Activated CD4-positive, alpha-beta T cell treated with anti-CD3 and anti-CD28 coated beads, Interleukin-2, amount 50 U/mL, for 4 hours (primary cell): Measurements from ENCODE around the gene TCP1.
"Not testable (repeated sequence)": the region's sequence is repeated elsewhere in the genome, so short reads cannot be mapped to it uniquely, and the experiment has no call there.

Experiments
- DNase-seq, 2 experiments: peaks; one replicate each; pipeline ENCODE4 v3.0.0-alpha.2; 2020

Gene TCP1

GRCh38 chr6:159816775-159817174 lies 27.4 kb upstream of the TCP1 start:
- not testable (repeated sequence) for DNase-seq

GRCh38 chr6:159815410-159815809 lies 26.0 kb upstream of the TCP1 start:
- no peak for DNase-seq

GRCh38 chr6:159813781-159814180 lies 24.4 kb upstream of the TCP1 start:
- no peak for DNase-seq

GRCh38 chr6:159809149-159809548 lies 19.7 kb upstream of the TCP1 start:
- DNase-seq: no peak

GRCh38 chr6:159808647-159809046 lies 19.2 kb upstream of the TCP1 start:
- no peak for DNase-seq

- DNase-seq: no peak
Observed at GRCh38 chr6:159807150-159807858, 17.9 kb upstream of the TCP1 start.

GRCh38 chr6:159806021-159806458 lies 16.6 kb upstream of the TCP1 start:
- DNase-seq: no peak

- DNase-seq: no peak
Observed at GRCh38 chr6:159805440-159806020, 16.1 kb upstream of the TCP1 start.

GRCh38 chr6:159804504-159804903 lies 15.1 kb upstream of the TCP1 start:
- no peak for DNase-seq

- no peak for DNase-seq
Observed at GRCh38 chr6:159801935-159802334, 12.5 kb upstream of the TCP1 start.

- DNase-seq: no peak
Observed at GRCh38 chr6:159800141-159800865, 10.9 kb upstream of the TCP1 start, which contains the start of gene PNLDC1. PNLDC1 (plus strand) TSS chr6:159800276; CDS start chr6:159800308, 32 bp downstream.

GRCh38 chr6:159797554-159797953 lies 8.2 kb upstream of the TCP1 start:
- no peak for DNase-seq

- not testable (repeated sequence) for DNase-seq
Observed at GRCh38 chr6:159794976-159795375, 5.6 kb upstream of the TCP1 start.

GRCh38 chr6:159790956-159791598 lies 1.7 kb upstream of the TCP1 start:
- peak in 1 of 2 experiments; percentile 4 for DNase-seq

- DNase-seq: peak; percentile 79 to 82
Observed at GRCh38 chr6:159790149-159790955, 950 bp upstream of the TCP1 start, which contains the start of gene MRPL18. MRPL18 (plus strand) TSS chr6:159790467; CDS start chr6:159790588, 121 bp downstream.

GRCh38 chr6:159788753-159789376 lies 537 bp downstream of the TCP1 start:
- DNase-seq: peak; percentile 4 to 5

- DNase-seq: no peak
Observed at GRCh38 chr6:159788276-159788675, 1.1 kb downstream of the TCP1 start.

- no peak for DNase-seq
Observed at GRCh38 chr6:159778542-159779103, 10.8 kb downstream of the TCP1 start.

- no peak for DNase-seq
Observed at GRCh38 chr6:159778131-159778530, 11.3 kb downstream of the TCP1 start.

- DNase-seq: no peak
Observed at GRCh38 chr6:159777240-159777904, 12.0 kb downstream of the TCP1 start.

GRCh38 chr6:159772196-159772595 lies 17.2 kb downstream of the TCP1 start:
- no peak for DNase-seq
